Fibroblast of lung (primary cell): ENCODE results near the gene IRF2. TPM values are rescaled to one million over a fixed set of nuclear protein-coding genes. Genes with fewer than 3 reads are reported as not detected.

Experiments used
- DNase-seq, 2 donors: peaks; one replicate each; pipeline versions ENCODE4 v3.0.0 to v3.0.0-alpha.2; 2010; ENCODE audit warnings: low read depth in 2 of 2
- H2AFZ ChIP-seq: 2 replicates; pipeline ENCODE4 v1.5.1; 2012; ENCODE audit warnings: low read length, control low read depth, inconsistent platforms
- H3K27ac ChIP-seq: 2 replicates; pipeline ENCODE4 v1.5.1; 2011; ENCODE audit warnings: low read length, control low read depth; ENCODE audit not compliant: insufficient read depth
- H3K27me3 ChIP-seq: 2 replicates; pipeline ENCODE4 v1.5.1; 2011; ENCODE audit warnings: mild to moderate bottlenecking, low read length; ENCODE audit not compliant: control insufficient read depth, insufficient read depth
- H3K36me3 ChIP-seq: 2 replicates; pipeline ENCODE4 v1.5.1; 2011; ENCODE audit warnings: low read length; ENCODE audit not compliant: control insufficient read depth, insufficient read depth
- H3K4me1 ChIP-seq: 2 replicates; pipeline ENCODE4 v1.5.1; 2011; ENCODE audit warnings: low read length; ENCODE audit not compliant: control insufficient read depth, insufficient read depth; ENCODE audit errors: extremely low read depth
- H3K4me2 ChIP-seq: 2 replicates; pipeline ENCODE4 v1.5.1; 2011; ENCODE audit warnings: low read length, control low read depth; ENCODE audit not compliant: insufficient read depth; ENCODE audit errors: extremely low read depth
- H3K4me3 ChIP-seq, 4 experiments: fragments of 200-600 bp in 1 of 4; sonication (generic) in 1 of 4; replicated peaks in 1 of 4; 2 replicates each; pipeline ENCODE4 v1.5.1; 2011 to 2016; ENCODE audit warnings: low read length in 4 of 4, low read depth in 3 of 4, mild to moderate bottlenecking in 3 of 4, control low read depth in 2 of 4, inconsistent platforms in 1 of 4, mixed read lengths in 1 of 4; ENCODE audit not compliant: insufficient read depth in 1 of 4; ENCODE audit errors: control extremely low read depth in 1 of 4
- H3K79me2 ChIP-seq: 2 replicates; pipeline ENCODE4 v1.5.1; 2012; ENCODE audit warnings: mild to moderate bottlenecking, low read length, inconsistent platforms; ENCODE audit not compliant: control insufficient read depth, insufficient read depth
- H3K9ac ChIP-seq: 2 replicates; pipeline ENCODE4 v1.5.1; 2011; ENCODE audit warnings: mild to moderate bottlenecking, low read length, control low read depth; ENCODE audit not compliant: insufficient read depth
- H3K9me3 ChIP-seq: 2 replicates; pipeline ENCODE4 v1.5.1; 2012; ENCODE audit warnings: low read depth, low read length; ENCODE audit not compliant: control insufficient read depth, insufficient read depth
- H4K20me1 ChIP-seq: 2 replicates; pipeline ENCODE4 v1.5.1; 2011; ENCODE audit warnings: low read length; ENCODE audit not compliant: control insufficient read depth, insufficient read depth; ENCODE audit errors: extremely low read depth
- EZH2 ChIP-seq: IDR thresholded peaks from 2 replicates; pipeline ENCODE4 v1.5.1; 2012; ENCODE audit warnings: low read length, control low read depth, mild to moderate bottlenecking; ENCODE audit errors: missing control alignments
- polyA plus RNA-seq, 2 donors: library from polyadenylated mRNA; depleted of rRNA in 1 of 2; stranded (reverse) in 1 of 2; unstranded in 1 of 2; fragments of >200 nt; gene quantifications; 2 replicates each; pipeline ENCODE4 v1.2.1, GENCODE V29; 2011 to 2012; ENCODE audit warnings: missing spikeins in 1 of 2
- total RNA-seq: library from RNA; depleted of rRNA; stranded (reverse); fragments of >200 nt; gene quantifications from 2 replicates; pipeline ENCODE4 v1.2.1, GENCODE V29; 2014
- TF ChIP-seq, protein P1 (sequence below), 2 donors: IDR thresholded peaks in 1 of 2; conservative IDR thresholded peaks in 1 of 2; 1 replicate in 1 of 2; 2 replicates in 1 of 2; pipeline ENCODE4 v1.5.1; 2011 to 2012; ENCODE audit warnings: low read length in 2 of 2, control low read depth in 1 of 2, inconsistent platforms in 1 of 2, low read depth in 1 of 2, mild to moderate bottlenecking in 1 of 2

IRF2 gene
- total and polyA plus RNA-seq, 2 donors (not counting 1 experiment from before 2014, with no cell fraction given): 30.9 to 42.3 TPM

DNA sequence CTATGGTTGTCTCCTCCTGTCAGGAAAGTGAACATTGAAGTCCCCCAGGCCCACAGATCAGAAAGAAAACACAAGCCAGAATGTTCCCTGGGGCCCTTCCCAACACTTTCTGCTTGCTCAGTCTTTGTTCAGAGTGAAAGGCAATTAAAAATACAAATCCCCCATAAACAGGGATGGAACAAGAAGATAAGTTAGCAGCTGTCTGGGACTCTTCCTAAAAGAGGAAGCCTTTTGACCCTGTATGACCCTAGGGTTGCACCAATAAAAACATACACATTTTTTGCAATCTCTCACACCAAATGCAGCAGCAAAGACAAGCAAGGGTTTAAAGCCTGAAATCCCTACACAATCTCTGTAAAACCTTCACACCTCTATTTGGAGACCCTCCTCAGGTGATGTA lies 22.6 kb downstream of the IRF2 start:
- Histone ChIP-seq H3K27ac (no peak overlapping the region), H3K4me1 (peaks cover 22% of the 10 kb centered on the region), H3K9ac (no peak overlapping the region), H3K4me2 (no peak overlapping the region), H2AFZ (no peak overlapping the region), H3K79me2 (peaks cover 76% of the 10 kb centered on the region), H3K4me3 (no peak overlapping the region), H3K36me3 (no peaks in the 10 kb centered on the region), H3K9me3 (no peaks in the 10 kb centered on the region), H3K27me3 (no peaks in the 10 kb centered on the region), H4K20me1 (no peaks in the 10 kb centered on the region)
- DNase-seq: no peak
- TF ChIP-seq EZH2: no peak
- TF ChIP-seq, protein P1, sequence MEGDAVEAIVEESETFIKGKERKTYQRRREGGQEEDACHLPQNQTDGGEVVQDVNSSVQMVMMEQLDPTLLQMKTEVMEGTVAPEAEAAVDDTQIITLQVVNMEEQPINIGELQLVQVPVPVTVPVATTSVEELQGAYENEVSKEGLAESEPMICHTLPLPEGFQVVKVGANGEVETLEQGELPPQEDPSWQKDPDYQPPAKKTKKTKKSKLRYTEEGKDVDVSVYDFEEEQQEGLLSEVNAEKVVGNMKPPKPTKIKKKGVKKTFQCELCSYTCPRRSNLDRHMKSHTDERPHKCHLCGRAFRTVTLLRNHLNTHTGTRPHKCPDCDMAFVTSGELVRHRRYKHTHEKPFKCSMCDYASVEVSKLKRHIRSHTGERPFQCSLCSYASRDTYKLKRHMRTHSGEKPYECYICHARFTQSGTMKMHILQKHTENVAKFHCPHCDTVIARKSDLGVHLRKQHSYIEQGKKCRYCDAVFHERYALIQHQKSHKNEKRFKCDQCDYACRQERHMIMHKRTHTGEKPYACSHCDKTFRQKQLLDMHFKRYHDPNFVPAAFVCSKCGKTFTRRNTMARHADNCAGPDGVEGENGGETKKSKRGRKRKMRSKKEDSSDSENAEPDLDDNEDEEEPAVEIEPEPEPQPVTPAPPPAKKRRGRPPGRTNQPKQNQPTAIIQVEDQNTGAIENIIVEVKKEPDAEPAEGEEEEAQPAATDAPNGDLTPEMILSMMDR (conservative IDR thresholded peaks at IDR 0.05 in 1 of 2, IDR thresholded peaks at IDR 0.05 in 1 of 2; ENCODE audit: low read depth in 1 of 2, low read length in 2 of 2): no peak

DNA sequence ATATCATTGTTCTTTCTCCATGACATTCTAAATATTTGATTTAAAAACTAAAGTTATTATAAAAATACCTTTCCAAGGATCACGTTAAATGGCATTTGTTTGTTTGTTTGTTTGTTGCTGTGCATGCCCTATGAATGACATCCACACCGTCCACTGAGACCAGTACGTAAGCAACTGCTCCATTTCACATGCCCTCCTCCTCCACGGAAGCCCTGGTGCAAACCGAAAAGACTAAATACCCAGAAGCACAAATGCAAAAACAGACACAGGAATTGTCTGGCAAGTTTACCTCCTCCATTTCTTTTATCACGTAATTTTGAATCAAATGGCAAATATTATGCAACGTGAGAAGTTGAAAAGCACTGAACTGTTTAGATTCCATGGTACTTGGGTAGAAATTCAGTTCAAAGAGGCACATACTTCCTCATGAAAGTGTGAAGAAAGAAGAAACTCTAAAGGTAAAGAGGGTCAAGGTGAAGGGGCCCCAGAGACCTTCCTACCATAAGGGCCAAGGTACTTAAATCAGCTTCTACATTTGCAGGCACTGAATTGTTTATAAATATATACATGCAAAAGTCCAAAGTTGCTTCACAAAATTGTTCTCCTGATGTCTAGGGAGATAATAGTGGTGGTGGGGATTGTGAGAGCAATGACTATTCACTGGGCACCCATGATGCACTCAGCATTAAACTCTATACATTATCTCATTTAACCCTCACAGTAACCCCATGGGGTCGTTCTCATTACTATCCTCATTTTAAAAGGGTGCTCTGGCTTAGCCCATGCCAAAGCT lies 23.4 kb downstream of the IRF2 start:
- H2AFZ ChIP-seq: no peak overlapping the region
- H3K4me3 ChIP-seq: no peak overlapping the region
- peak overlapping the region; percentile 56 for H3K4me2 ChIP-seq
- H3K79me2 ChIP-seq: peaks cover 75% of the 10 kb centered on the region
- no peaks in the 10 kb centered on the region for H4K20me1 ChIP-seq
- H3K36me3 ChIP-seq: no peaks in the 10 kb centered on the region
- peak overlapping the region; percentile 26 for H3K27ac ChIP-seq
- no peaks in the 10 kb centered on the region for H3K27me3 ChIP-seq
- peaks cover 22% of the 10 kb centered on the region for H3K4me1 ChIP-seq
- TF ChIP-seq EZH2: no peak
- TF ChIP-seq, protein P1 (conservative IDR thresholded peaks at IDR 0.05 in 1 of 2, IDR thresholded peaks at IDR 0.05 in 1 of 2; ENCODE audit: low read depth in 1 of 2, low read length in 2 of 2): no peak
- no peak overlapping the region for H3K9ac ChIP-seq
- DNase-seq: no peak
- H3K9me3 ChIP-seq: no peaks in the 10 kb centered on the region

DNA sequence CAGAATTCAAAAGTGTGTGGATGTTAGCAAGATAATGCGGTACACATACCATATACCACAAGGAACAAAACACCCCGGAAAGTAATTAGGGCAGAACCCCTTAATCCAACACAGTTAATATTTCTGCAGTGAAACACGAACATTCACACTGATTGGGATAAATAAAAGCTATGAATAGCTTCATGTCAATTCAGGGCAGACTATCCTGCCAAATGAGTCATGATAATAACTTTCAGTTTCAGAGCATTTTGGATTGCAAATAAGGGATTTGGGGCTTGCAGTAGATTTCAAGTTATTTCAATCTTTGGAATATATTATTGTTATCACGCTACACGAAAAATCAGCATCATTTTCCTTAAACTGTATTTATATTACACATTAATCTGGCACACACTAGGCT lies 24.3 kb downstream of the IRF2 start:
- Histone ChIP-seq H3K9ac (no peak overlapping the region), H2AFZ (no peak overlapping the region), H3K4me1 (peaks cover 22% of the 10 kb centered on the region), H3K9me3 (no peaks in the 10 kb centered on the region), H3K27me3 (no peaks in the 10 kb centered on the region), H3K79me2 (peaks cover 77% of the 10 kb centered on the region), H3K36me3 (no peaks in the 10 kb centered on the region), H3K27ac (peak overlapping the region; percentile 95), H4K20me1 (no peaks in the 10 kb centered on the region), H3K4me3 (peak overlapping the region in 2 of 4 experiments; percentile 32 to 64), H3K4me2 (peak overlapping the region; percentile 98)
- peak; percentile 75 to 87 for DNase-seq
- no peak for TF ChIP-seq EZH2
- TF ChIP-seq, protein P1 (conservative IDR thresholded peaks at IDR 0.05 in 1 of 2, IDR thresholded peaks at IDR 0.05 in 1 of 2; ENCODE audit: low read depth in 1 of 2, low read length in 2 of 2): no peak
